H9 (cell line): ENCODE data around the gene LRRC28. TPM values are rescaled to one million over a fixed set of nuclear protein-coding genes. Genes with fewer than 3 reads are reported as not detected.

Source experiments
- DNase-seq: peaks from one replicate; pipeline ENCODE4 v3.0.0-alpha.2; 2017
- H2AFZ ChIP-seq: one replicate; pipeline ENCODE4 v1.6.1; 2013; ENCODE audit warnings: mild to moderate bottlenecking, low read length, control low read depth, moderate library complexity
- H2AK5ac ChIP-seq: 2 replicates; pipeline ENCODE4 v1.6.1; 2013; ENCODE audit warnings: low read length, control low read depth, mixed read lengths; ENCODE audit not compliant: insufficient read length
- H2BK120ac ChIP-seq: one replicate; pipeline ENCODE4 v1.6.1; 2013; ENCODE audit warnings: low read depth, mild to moderate bottlenecking, low read length, control low read depth, inconsistent platforms; ENCODE audit not compliant: poor library complexity, severe bottlenecking
- H2BK12ac ChIP-seq: 2 replicates; pipeline ENCODE4 v1.6.1; 2013; ENCODE audit warnings: low read length, control low read depth, mixed read lengths, low read depth; ENCODE audit not compliant: insufficient read length
- H2BK15ac ChIP-seq: 2 replicates; pipeline ENCODE4 v1.6.1; 2013; ENCODE audit warnings: low read depth, low read length, control low read depth
- H2BK20ac ChIP-seq: one replicate; pipeline ENCODE4 v1.6.1; 2013; ENCODE audit warnings: low read depth, mild to moderate bottlenecking, low read length, control low read depth, inconsistent platforms; ENCODE audit not compliant: poor library complexity, severe bottlenecking
- H2BK5ac ChIP-seq: 2 replicates; pipeline ENCODE4 v1.6.1; 2013; ENCODE audit warnings: low read length, control low read depth, mixed read lengths; ENCODE audit not compliant: insufficient read length
- H3K14ac ChIP-seq: 2 replicates; pipeline ENCODE4 v1.6.1; 2013; ENCODE audit warnings: low read length, control low read depth; ENCODE audit not compliant: insufficient read depth
- H3K18ac ChIP-seq: 2 replicates; pipeline ENCODE4 v1.6.1; 2013; ENCODE audit warnings: low read depth, mild to moderate bottlenecking, mixed read lengths, low read length, control low read depth; ENCODE audit not compliant: insufficient read length
- H3K23ac ChIP-seq: 2 replicates; pipeline ENCODE4 v1.6.1; 2013; ENCODE audit warnings: low read length, control low read depth, mixed read lengths, low read depth; ENCODE audit not compliant: insufficient read length
- H3K23me2 ChIP-seq: 2 replicates; pipeline ENCODE4 v1.6.1; 2013; ENCODE audit warnings: low read depth, mild to moderate bottlenecking, mixed read lengths, low read length, control low read depth; ENCODE audit not compliant: insufficient read length, poor library complexity, severe bottlenecking
- H3K27ac ChIP-seq: 2 replicates; pipeline ENCODE4 v1.5.1; 2013; ENCODE audit warnings: low read length, control low read depth, mixed read lengths, low read depth; ENCODE audit not compliant: insufficient read length
- H3K27me3 ChIP-seq: 2 replicates; pipeline ENCODE4 v1.6.1; 2013; ENCODE audit warnings: low read length, control low read depth, inconsistent platforms; ENCODE audit not compliant: insufficient read depth
- H3K4ac ChIP-seq: 2 replicates; pipeline ENCODE4 v1.6.1; 2013; ENCODE audit warnings: low read depth, mild to moderate bottlenecking, control low read depth, inconsistent platforms, low read length, moderate library complexity
- H3K4me1 ChIP-seq: 2 replicates; pipeline ENCODE4 v1.6.1; 2013; ENCODE audit warnings: low read length, control low read depth, inconsistent platforms; ENCODE audit not compliant: insufficient read depth
- H3K4me2 ChIP-seq: 2 replicates; pipeline ENCODE4 v1.6.1; 2013; ENCODE audit warnings: low read length, control low read depth, mixed read lengths; ENCODE audit not compliant: insufficient read length, insufficient read depth
- H3K56ac ChIP-seq: 2 replicates; pipeline ENCODE4 v1.6.1; 2013; ENCODE audit warnings: low read depth, mild to moderate bottlenecking, mixed read lengths, low read length, control low read depth; ENCODE audit not compliant: insufficient read length
- H3K79me1 ChIP-seq: 2 replicates; pipeline ENCODE4 v1.6.1; 2013; ENCODE audit warnings: low read depth, mild to moderate bottlenecking, moderate library complexity, low read length, control low read depth, inconsistent platforms; ENCODE audit not compliant: insufficient read depth, poor library complexity, severe bottlenecking
- H3K79me2 ChIP-seq: 2 replicates; pipeline ENCODE4 v1.6.1; 2013; ENCODE audit warnings: low read length, control low read depth, inconsistent platforms; ENCODE audit not compliant: insufficient read depth
- H3K9ac ChIP-seq: 2 replicates; pipeline ENCODE4 v1.6.1; 2013; ENCODE audit warnings: low read length, control low read depth, mixed read lengths; ENCODE audit not compliant: insufficient read length; ENCODE audit errors: extremely low read depth
- H3K9me3 ChIP-seq: one replicate; pipeline ENCODE4 v1.6.1; 2013; ENCODE audit warnings: low read depth, low read length, inconsistent platforms; ENCODE audit not compliant: control insufficient read depth
- H3T11ph ChIP-seq: one replicate; pipeline ENCODE4 v1.6.1; 2013; ENCODE audit warnings: mild to moderate bottlenecking, low read length, control low read depth, inconsistent platforms
- H4K20me1 ChIP-seq: one replicate; pipeline ENCODE4 v1.6.1; 2013; ENCODE audit not compliant: control insufficient read depth, insufficient read length, insufficient read depth
- H4K5ac ChIP-seq: 2 replicates; pipeline ENCODE4 v1.6.1; 2013; ENCODE audit warnings: low read depth, mild to moderate bottlenecking, mixed read lengths, low read length, control low read depth; ENCODE audit not compliant: insufficient read length
- H4K8ac ChIP-seq: replicated peaks from 2 replicates; pipeline ENCODE4 v1.6.1; 2013; ENCODE audit warnings: low read length, control low read depth, mixed read lengths, low read depth; ENCODE audit not compliant: insufficient read length
- H4K91ac ChIP-seq: 2 replicates; pipeline ENCODE4 v1.6.1; 2013; ENCODE audit warnings: low read depth, mild to moderate bottlenecking, moderate library complexity, mixed read lengths, low read length, control low read depth; ENCODE audit not compliant: insufficient read length
- H3K27ac Mint-ChIP-seq, 3 experiments: 2 replicates in 2 of 3; 3 replicates in 1 of 3; pipeline ENCODE4 v1.8.0; 2020 to 2021; ENCODE audit warnings: mixed read lengths in 3 of 3, mild to moderate bottlenecking in 1 of 3, moderate library complexity in 1 of 3
- H3K27me3 Mint-ChIP-seq: 2 replicates; pipeline ENCODE4 v1.8.0; 2021; ENCODE audit warnings: low read depth, mild to moderate bottlenecking, moderate library complexity, mixed read lengths
- H3K36me3 Mint-ChIP-seq, 3 experiments: 2 replicates in 2 of 3; 3 replicates in 1 of 3; pipeline ENCODE4 v1.8.0; 2020 to 2021; ENCODE audit warnings: low read depth in 3 of 3, mixed read lengths in 3 of 3; ENCODE audit not compliant: insufficient read depth in 1 of 3
- H3K4me1 Mint-ChIP-seq, 2 experiments: 2 replicates each; pipeline ENCODE4 v1.8.0; 2020; ENCODE audit warnings: mixed read lengths in 2 of 2
- H3K4me3 Mint-ChIP-seq, 2 experiments: 2 replicates in 1 of 2; 3 replicates in 1 of 2; pipeline ENCODE4 v1.8.0; 2020 to 2021; ENCODE audit warnings: mild to moderate bottlenecking in 2 of 2, mixed read lengths in 2 of 2, moderate library complexity in 1 of 2
- H3K9me3 Mint-ChIP-seq, 2 experiments: 2 replicates in 1 of 2; 3 replicates in 1 of 2; pipeline ENCODE4 v1.8.0; 2020; ENCODE audit warnings: mild to moderate bottlenecking in 2 of 2, mixed read lengths in 2 of 2, moderate library complexity in 1 of 2
- CTCF ChIP-seq: fragments of 200-600 bp; sonication (generic); conservative IDR thresholded peaks from 3 replicates; pipeline ENCODE4 v1.8.0; 2021; ENCODE audit warnings: antibody characterized with exemption, mild to moderate bottlenecking
- WGBS: extraction: QIAGEN DNeasy Blood & Tissue Kit; methylation state at CpG from one replicate; pipeline ENCODE4 v1.1.7; 2013; ENCODE audit warnings: missing lambda C conversion rate, low lambda C conversion rate, mixed read lengths; ENCODE audit not compliant: insufficient read length; ENCODE audit errors: extremely low coverage; 5-methylcytosine and 5-hydroxymethylcytosine counted together
- total RNA-seq: library from RNA; stranded (reverse); gene quantifications from 2 replicates; pipeline ENCODE4 v1.2.1, GENCODE V29; 2021

LRRC28 gene
- total RNA-seq, 1 experiment from 2014 or later, result 17.6 TPM

GRCh38 chr15:99324082-99324620, 72.9 kb downstream of the LRRC28 start:
- Histone ChIP-seq H3K56ac (no peak overlapping the region), H2AK5ac (no peak overlapping the region), H3K27ac (no peak overlapping the region), H3K23me2 (no peaks in the 10 kb centered on the region), H3K9ac (no peak overlapping the region), H2BK5ac (no peak overlapping the region), H3K4me1 (no peaks in the 10 kb centered on the region), H3K14ac (no peak overlapping the region), H4K91ac (no peak overlapping the region), H2BK120ac (no peak overlapping the region), H3K23ac (no peak overlapping the region), H4K20me1 (no peaks in the 10 kb centered on the region), H4K5ac (no peak overlapping the region), H3K79me1 (no peaks in the 10 kb centered on the region), H3T11ph (no peak overlapping the region), H2BK12ac (no peak overlapping the region), H3K4ac (no peak overlapping the region), H4K8ac (no peak overlapping the region), H3K9me3 (no peaks in the 10 kb centered on the region), H3K18ac (no peak overlapping the region), H3K4me2 (no peak overlapping the region), H3K27me3 (no peaks in the 10 kb centered on the region), H2BK15ac (no peak overlapping the region), H2BK20ac (no peak overlapping the region), H3K79me2 (no peaks in the 10 kb centered on the region), H2AFZ (no peak overlapping the region)
- no peaks in the 10 kb centered on the region for H3K36me3 Mint-ChIP-seq
- TF ChIP-seq CTCF, result no peak
- no peak overlapping the region for H3K4me3 Mint-ChIP-seq
- H3K9me3 Mint-ChIP-seq, result no peaks in the 10 kb centered on the region
- DNase-seq, result no peak
- H3K27me3 Mint-ChIP-seq, result no peaks in the 10 kb centered on the region
- WGBS, result no CpG with 5 or more reads among the region's 9 CpGs
- no peak overlapping the region for H3K27ac Mint-ChIP-seq
- no peaks in the 10 kb centered on the region for H3K4me1 Mint-ChIP-seq
